ENCODE data around the gene MCF2L. TPM values are rescaled to one million over a fixed set of nuclear protein-coding genes. Genes with fewer than 3 reads are reported as not detected.

The MCF2L gene
- total and polyA plus RNA-seq, 2 experiments from 2014 or later: 27.6 to 38.6 TPM

DNA sequence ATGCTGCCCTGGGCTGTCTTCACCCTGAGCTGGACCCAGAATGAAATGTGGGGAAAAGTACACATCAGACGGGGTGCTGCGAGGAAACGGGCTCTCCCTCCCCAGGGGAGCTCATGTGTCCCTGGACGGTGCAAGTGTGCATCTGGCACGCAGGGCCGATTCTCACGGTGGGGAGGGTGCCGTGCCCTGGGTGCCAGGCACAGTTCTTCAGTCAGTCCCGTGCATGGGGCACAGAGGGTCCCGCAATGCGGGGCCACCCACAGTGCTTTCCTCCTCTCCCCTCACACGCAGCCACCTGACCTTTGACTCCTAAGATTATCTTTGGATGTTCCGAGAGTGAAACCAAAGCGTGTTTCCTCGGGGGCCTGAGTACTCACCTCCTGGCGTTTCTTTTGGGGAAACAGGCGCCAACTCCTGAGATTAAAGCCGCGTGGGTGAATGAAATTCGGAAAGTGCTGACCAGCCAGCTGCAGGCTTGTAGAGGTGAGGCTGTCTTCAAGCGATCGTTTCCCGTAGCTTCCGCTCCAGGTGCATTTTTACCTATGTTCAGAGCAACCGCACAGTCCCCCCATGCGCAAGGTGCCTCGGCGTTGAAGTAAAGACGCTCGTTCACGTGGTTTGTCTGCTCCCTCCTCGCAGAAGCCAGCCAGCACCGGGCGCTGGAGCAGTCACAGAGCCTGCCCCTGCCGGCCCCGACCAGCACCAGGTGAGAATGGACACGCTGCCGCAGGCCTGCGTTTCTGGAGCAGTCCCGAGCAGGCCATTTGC, 119.1 kb downstream of the MCF2L start:
- Histone ChIP-seq H3K4me3 (no peak overlapping the region), H3K36me3 (peaks cover 4% of the 10 kb centered on the region), H3K27ac (no peak overlapping the region), H3K4me1 (ENCODE audit: low read depth) (no peaks in the 10 kb centered on the region), H3K27me3 (peaks cover 2% of the 10 kb centered on the region), H3K9me3 (ENCODE audit: low read depth) (no peaks in the 10 kb centered on the region)
- TF ChIP-seq, protein P1, sequence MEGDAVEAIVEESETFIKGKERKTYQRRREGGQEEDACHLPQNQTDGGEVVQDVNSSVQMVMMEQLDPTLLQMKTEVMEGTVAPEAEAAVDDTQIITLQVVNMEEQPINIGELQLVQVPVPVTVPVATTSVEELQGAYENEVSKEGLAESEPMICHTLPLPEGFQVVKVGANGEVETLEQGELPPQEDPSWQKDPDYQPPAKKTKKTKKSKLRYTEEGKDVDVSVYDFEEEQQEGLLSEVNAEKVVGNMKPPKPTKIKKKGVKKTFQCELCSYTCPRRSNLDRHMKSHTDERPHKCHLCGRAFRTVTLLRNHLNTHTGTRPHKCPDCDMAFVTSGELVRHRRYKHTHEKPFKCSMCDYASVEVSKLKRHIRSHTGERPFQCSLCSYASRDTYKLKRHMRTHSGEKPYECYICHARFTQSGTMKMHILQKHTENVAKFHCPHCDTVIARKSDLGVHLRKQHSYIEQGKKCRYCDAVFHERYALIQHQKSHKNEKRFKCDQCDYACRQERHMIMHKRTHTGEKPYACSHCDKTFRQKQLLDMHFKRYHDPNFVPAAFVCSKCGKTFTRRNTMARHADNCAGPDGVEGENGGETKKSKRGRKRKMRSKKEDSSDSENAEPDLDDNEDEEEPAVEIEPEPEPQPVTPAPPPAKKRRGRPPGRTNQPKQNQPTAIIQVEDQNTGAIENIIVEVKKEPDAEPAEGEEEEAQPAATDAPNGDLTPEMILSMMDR (IDR thresholded peaks at IDR 0.05; ENCODE audit: low read depth, low read length): no peak
- no peak for DNase-seq (ENCODE audit: low read depth in 1 of 2, low spot score in 1 of 2)

DNA sequence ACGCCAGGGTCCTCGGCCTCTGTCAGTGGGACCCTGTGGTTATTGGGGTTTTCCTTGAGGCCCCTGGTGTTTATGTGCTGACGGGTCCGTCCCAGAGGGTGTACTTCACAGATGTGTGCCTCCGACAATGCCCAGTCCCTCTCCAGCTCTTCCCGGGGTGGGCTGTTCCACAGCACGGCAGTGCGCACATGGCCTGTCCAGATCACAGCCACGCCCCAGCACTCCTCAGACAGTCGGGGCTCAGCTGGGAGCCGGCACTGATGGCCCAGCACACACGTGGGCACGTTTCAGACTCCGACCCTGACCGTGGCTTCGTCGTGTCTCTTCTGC, 119.6 kb downstream of the MCF2L start:
- peaks cover 4% of the 10 kb centered on the region for H3K36me3 ChIP-seq
- no peak for DNase-seq (ENCODE audit: low read depth in 1 of 2, low spot score in 1 of 2)
- H3K4me3 ChIP-seq: no peak overlapping the region
- H3K27me3 ChIP-seq: peaks cover 2% of the 10 kb centered on the region
- no peaks in the 10 kb centered on the region for H3K9me3 ChIP-seq (ENCODE audit: low read depth)
- no peaks in the 10 kb centered on the region for H3K4me1 ChIP-seq (ENCODE audit: low read depth)
- TF ChIP-seq, protein P1 (IDR thresholded peaks at IDR 0.05; ENCODE audit: low read depth, low read length): no peak
- no peak overlapping the region for H3K27ac ChIP-seq

DNA sequence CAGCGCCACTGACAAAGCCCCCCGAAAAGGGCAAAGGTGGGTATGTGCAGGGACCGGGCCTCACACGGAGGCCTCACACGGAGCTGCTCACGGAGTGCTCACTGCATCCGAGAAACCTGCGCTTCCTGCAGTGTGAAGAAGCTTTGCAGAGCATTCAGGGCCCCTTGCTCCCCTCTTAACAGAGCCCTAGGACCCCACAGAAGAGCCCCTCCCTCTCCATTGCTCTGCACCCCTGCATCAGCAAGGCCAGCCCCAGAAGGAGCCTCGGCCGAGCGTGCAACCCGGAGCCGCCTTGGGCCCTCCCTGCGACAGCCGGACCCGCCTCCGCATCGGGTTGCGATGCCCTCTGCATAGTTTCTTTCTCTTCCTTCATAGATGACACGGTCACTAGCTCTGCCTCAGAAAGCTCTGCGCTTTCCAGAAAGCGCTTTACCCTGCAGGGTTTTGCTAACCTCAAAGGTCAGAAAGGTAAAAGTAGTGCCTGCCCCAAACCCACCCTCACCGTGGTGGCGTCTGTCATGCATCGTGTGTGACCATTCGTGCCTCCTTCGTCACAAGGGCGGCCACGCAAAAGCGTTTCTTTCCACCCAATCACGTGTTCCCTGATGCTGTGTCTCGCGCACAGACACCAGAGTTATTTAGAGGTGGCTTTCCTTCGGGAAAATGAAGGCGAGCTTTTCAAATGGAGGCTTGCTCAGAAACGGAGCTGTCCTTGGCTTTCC, 120.8 kb downstream of the MCF2L start:
- Histone ChIP-seq H3K27me3 (peaks cover 5% of the 10 kb centered on the region), H3K27ac (no peak overlapping the region), H3K4me3 (no peak overlapping the region), H3K36me3 (peaks cover 4% of the 10 kb centered on the region), H3K9me3 (ENCODE audit: low read depth) (no peaks in the 10 kb centered on the region), H3K4me1 (ENCODE audit: low read depth) (no peaks in the 10 kb centered on the region)
- TF ChIP-seq, protein P1 (IDR thresholded peaks at IDR 0.05; ENCODE audit: low read depth, low read length): no peak
- peak in 1 of 2 donors; percentile 14 for DNase-seq (ENCODE audit: low read depth in 1 of 2, low spot score in 1 of 2)

DNA sequence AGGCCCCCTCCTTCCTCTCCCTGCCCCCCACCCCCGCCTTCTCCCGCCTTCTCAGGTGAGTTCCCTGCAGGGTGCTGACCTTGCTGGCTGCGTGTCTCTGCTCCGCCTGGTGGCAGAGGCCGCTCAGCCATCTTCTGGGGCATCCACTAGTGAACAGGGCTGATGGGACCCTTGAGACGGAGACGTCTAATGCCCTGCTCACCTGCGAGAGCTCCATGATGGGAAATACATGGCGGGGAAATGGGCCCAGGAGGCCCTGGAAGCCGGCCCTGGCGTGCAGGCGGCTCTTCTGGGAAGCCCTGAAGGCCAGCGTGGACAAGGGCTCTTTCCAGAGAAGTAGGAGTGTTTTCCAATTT, 121.4 kb downstream of the MCF2L start:
- no peak for DNase-seq (ENCODE audit: low read depth in 1 of 2, low spot score in 1 of 2)
- Histone ChIP-seq H3K4me3 (no peak overlapping the region), H3K27me3 (peaks cover 5% of the 10 kb centered on the region), H3K27ac (no peak overlapping the region), H3K9me3 (ENCODE audit: low read depth) (no peaks in the 10 kb centered on the region), H3K36me3 (peaks cover 4% of the 10 kb centered on the region), H3K4me1 (ENCODE audit: low read depth) (no peaks in the 10 kb centered on the region)
- TF ChIP-seq, protein P1 (IDR thresholded peaks at IDR 0.05; ENCODE audit: low read depth, low read length): no peak

DNA sequence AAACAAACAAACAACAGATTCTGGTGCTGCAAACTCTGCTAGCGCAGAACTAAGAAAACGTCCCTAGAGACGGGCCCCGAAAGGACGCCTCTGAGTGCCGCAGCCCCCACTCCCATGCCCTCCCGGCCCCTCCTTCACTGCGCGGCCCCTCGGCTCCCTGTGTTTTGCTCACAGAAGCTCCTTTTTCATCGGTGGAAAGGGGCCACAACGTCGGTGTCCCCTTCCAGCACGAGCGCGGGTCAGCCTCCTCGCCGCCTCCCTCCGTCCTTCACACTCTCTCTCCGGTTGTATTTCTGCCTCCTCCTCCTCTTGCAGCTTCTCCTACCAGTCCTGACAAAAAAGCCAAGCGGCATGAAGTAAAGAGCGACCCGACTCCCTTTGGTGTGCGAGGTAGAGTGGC, 121.8 kb downstream of the MCF2L start:
- H3K9me3 ChIP-seq (ENCODE audit: low read depth): no peaks in the 10 kb centered on the region
- H3K36me3 ChIP-seq: peaks cover 4% of the 10 kb centered on the region
- no peak overlapping the region for H3K27ac ChIP-seq
- TF ChIP-seq, protein P1 (IDR thresholded peaks at IDR 0.05; ENCODE audit: low read depth, low read length): no peak
- H3K4me1 ChIP-seq (ENCODE audit: low read depth): no peaks in the 10 kb centered on the region
- H3K4me3 ChIP-seq: no peak overlapping the region
- H3K27me3 ChIP-seq: peaks cover 5% of the 10 kb centered on the region
- no peak for DNase-seq (ENCODE audit: low read depth in 1 of 2, low spot score in 1 of 2)
